A549 (cell line): ENCODE data around the gene COQ7. TPM values are rescaled to one million over a fixed set of nuclear protein-coding genes. Genes with fewer than 3 reads are reported as not detected.
A peak's percentile ranks its signal among the peaks of the same experiment; 100 is the strongest.

Experiments used
- ATAC-seq, 2 experiments: fragments of 200-7000 bp in 1 of 2; fragments of >200 bp in 1 of 2; cut with Nextera tagmentation in 1 of 2; cut with Tn5 transposase in 1 of 2; 3 replicates each; pipeline versions ENCODE4 v1.8.0 to v1.9.1; 2018 to 2020; ENCODE audit warnings: mild to moderate bottlenecking in 1 of 2, moderate library complexity in 1 of 2
- CTCF ChIA-PET: fragments of 300-600 bp; sonication (Branson Sonifier 250); formaldehyde crosslinking; extraction: SDS; loops from one replicate; lab custom pipeline; 2021; ENCODE audit warnings: antibody characterized with exemption, inconsistent platforms; lab: Yijun Ruan, JAX
- POLR2A ChIA-PET: fragments of 350-600 bp; formaldehyde crosslinking; extraction: SDS; loops from one replicate; lab custom pipeline; 2021; ENCODE audit warnings: antibody characterized with exemption, inconsistent platforms; lab: Yijun Ruan, JAX
- DNase-seq, 2 experiments: peaks; one replicate each; pipeline versions ENCODE4 v3.0.0 to v3.0.0-alpha.2; 2011 to 2016; ENCODE audit warnings: low read depth in 1 of 2, low spot score in 1 of 2
- FAIRE-seq: peaks from 2 replicates; lab custom pipeline; 2011; peaks lifted over from hg19 to GRCh38; lab: Jason Lieb, UNC
- H3K27ac ChIP-seq, 2 experiments: fragments of >200 bp; sonication (Bioruptor Twin); formaldehyde crosslinking; 3 replicates each; pipeline ENCODE4 v1.5.1; 2016 to 2017
- H3K4me1 ChIP-seq: fragments of >200 bp; sonication (Bioruptor Twin); formaldehyde crosslinking; 3 replicates; pipeline ENCODE4 v1.6.1; 2016
- H3K4me2 ChIP-seq: fragments of >200 bp; sonication (Bioruptor Twin); formaldehyde crosslinking; 3 replicates; pipeline ENCODE4 v1.6.1; 2016
- H3K4me3 ChIP-seq: fragments of >200 bp; sonication (Bioruptor Twin); formaldehyde crosslinking; 3 replicates; pipeline ENCODE4 v1.5.1; 2016
- H3K9me3 ChIP-seq: fragments of >200 bp; sonication (Bioruptor Twin); formaldehyde crosslinking; 3 replicates; pipeline ENCODE4 v1.6.1; 2016
- BHLHE40 ChIP-seq: IDR thresholded peaks from 2 replicates; pipeline ENCODE4 v1.6.1; 2012; ENCODE audit warnings: low read depth, low read length, inconsistent platforms
- CEBPB ChIP-seq, 2 experiments: fragments of >200 bp in 1 of 2; sonication (Bioruptor Twin) in 1 of 2; formaldehyde crosslinking in 1 of 2; IDR thresholded peaks; 2 replicates each; pipeline ENCODE4 v1.6.1; 2012 to 2016
- CHD2 ChIP-seq: fragments of 150-350 bp; IDR thresholded peaks from 2 replicates; pipeline ENCODE4 v1.6.1; 2014; ENCODE audit warnings: low read length; ENCODE audit not compliant: partially characterized antibody
- CHD4 ChIP-seq: fragments of 200-600 bp; sonication (generic); IDR thresholded peaks from 2 replicates; pipeline ENCODE4 v1.6.1; 2016; ENCODE audit warnings: antibody characterized with exemption, mild to moderate bottlenecking, borderline replicate concordance
- EHMT2 ChIP-seq: fragments of 200-600 bp; sonication (generic); IDR thresholded peaks from 2 replicates; pipeline ENCODE4 v1.6.1; 2016; ENCODE audit warnings: antibody characterized with exemption, low read depth, mild to moderate bottlenecking, moderate library complexity
- EP300 ChIP-seq, 2 experiments: fragments of >200 bp; sonication (Bioruptor Twin); formaldehyde crosslinking; IDR thresholded peaks; 2 replicates in 1 of 2; 3 replicates in 1 of 2; pipeline ENCODE4 v1.6.1; 2016 to 2017
- ESRRA ChIP-seq: fragments of 150-350 bp; IDR thresholded peaks from 2 replicates; pipeline ENCODE4 v1.6.1; 2014; ENCODE audit warnings: mild to moderate bottlenecking, low read length, borderline replicate concordance
- FOSB ChIP-seq: fragments of 250-450 bp; sonication (Bioruptor Pico); IDR thresholded peaks from 2 replicates; pipeline ENCODE4 v1.5.0; 2020; ENCODE audit warnings: mild to moderate bottlenecking, moderate library complexity
- FOXS1 ChIP-seq: fragments of 250-450 bp; sonication (Bioruptor Pico); IDR thresholded peaks from 2 replicates; pipeline ENCODE4 v1.5.0; 2020; ENCODE audit warnings: mild to moderate bottlenecking, moderate library complexity
- GATA3 ChIP-seq: IDR thresholded peaks from 2 replicates; pipeline ENCODE4 v1.6.1; 2012; ENCODE audit warnings: borderline replicate concordance
- HOXA7 ChIP-seq: fragments of 250-450 bp; sonication (Bioruptor Pico); IDR thresholded peaks from 2 replicates; pipeline ENCODE4 v1.5.0; 2020; ENCODE audit warnings: mild to moderate bottlenecking, moderate library complexity
- HOXB13 ChIP-seq: fragments of 250-450 bp; sonication (Bioruptor Pico); IDR thresholded peaks from 2 replicates; pipeline ENCODE4 v1.5.0; 2020; ENCODE audit warnings: low read depth, mild to moderate bottlenecking, moderate library complexity
- JUN ChIP-seq, 2 experiments: fragments of >200 bp; sonication (Bioruptor Twin); formaldehyde crosslinking; IDR thresholded peaks; 2 replicates in 1 of 2; 3 replicates in 1 of 2; pipeline ENCODE4 v1.6.1; 2016 to 2017
- KDM5A ChIP-seq: fragments of 200-600 bp; sonication (generic); IDR thresholded peaks from 2 replicates; pipeline ENCODE4 v1.6.1; 2016; ENCODE audit warnings: antibody characterized with exemption, mild to moderate bottlenecking
- MAFK ChIP-seq: fragments of 450-650 bp; IDR thresholded peaks from 2 replicates; pipeline ENCODE4 v1.6.1; 2014; ENCODE audit not compliant: partially characterized antibody
- MAZ ChIP-seq: fragments of 150-350 bp; IDR thresholded peaks from 2 replicates; pipeline ENCODE4 v1.6.1; 2014; ENCODE audit warnings: antibody characterized with exemption, low read depth, low read length, borderline replicate concordance
- NFE2L2 ChIP-seq: fragments of 150-350 bp; conservative IDR thresholded peaks from 2 replicates; pipeline ENCODE4 v1.6.1; 2014; ENCODE audit warnings: low read length
- POLR2AphosphoS2 ChIP-seq: conservative IDR thresholded peaks from 2 replicates; pipeline ENCODE4 v1.6.1; 2012; ENCODE audit warnings: low read length, improper control_type of control experiment, inconsistent platforms
- RNF2 ChIP-seq: fragments of 200-600 bp; sonication (generic); IDR thresholded peaks from 2 replicates; pipeline ENCODE4 v1.6.1; 2016; ENCODE audit warnings: low read depth, mild to moderate bottlenecking, antibody characterized with exemption, moderate library complexity, borderline replicate concordance
- TFCP2L1 ChIP-seq: fragments of 250-450 bp; sonication (Bioruptor Pico); IDR thresholded peaks from 2 replicates; pipeline ENCODE4 v1.5.0; 2021; ENCODE audit warnings: mild to moderate bottlenecking
- ZC3H11A ChIP-seq: fragments of 450-650 bp; IDR thresholded peaks from 2 replicates; pipeline ENCODE4 v1.6.1; 2014; ENCODE audit warnings: antibody characterized with exemption, mild to moderate bottlenecking
- ZNF302 ChIP-seq: fragments of 250-450 bp; sonication (Bioruptor Pico); IDR thresholded peaks from 2 replicates; pipeline ENCODE4 v1.9.0; 2021; ENCODE audit warnings: inconsistent platforms, mild to moderate bottlenecking, moderate library complexity
- ZSCAN20 ChIP-seq: fragments of 250-450 bp; sonication (Bioruptor Pico); IDR thresholded peaks from 2 replicates; pipeline ENCODE4 v1.8.0; 2022; ENCODE audit warnings: mild to moderate bottlenecking, moderate library complexity
- WGBS: methylation state at CpG from one replicate; pipeline ENCODE4 v1.1.6; 2017; ENCODE audit errors: missing lambda C conversion rate; 5-methylcytosine and 5-hydroxymethylcytosine counted together
- polyA plus RNA-seq, 4 experiments: library from polyadenylated mRNA; depleted of rRNA in 3 of 4; stranded (reverse); fragments of >200 nt; fragmentation: RNase III in 1 of 4; extraction: RNeasy Plus Mini Kit Qiagen cat#74134 plus additional on column Dnase treatment in 1 of 4; gene quantifications; 2 replicates in 3 of 4; 3 replicates in 1 of 4; pipeline ENCODE4 v1.2.3, GENCODE V29; 2011 to 2017
- TF ChIP-seq, protein P1 (sequence below): IDR thresholded peaks from 2 replicates; pipeline ENCODE4 v1.6.1; 2012
- TF ChIP-seq, protein P2 (sequence below): fragments of 450-650 bp; IDR thresholded peaks from 2 replicates; pipeline ENCODE4 v1.6.1; 2014; ENCODE audit warnings: antibody characterized with exemption
- TF ChIP-seq, protein P3 (sequence below): fragments of >200 bp; sonication (Bioruptor Twin); formaldehyde crosslinking; IDR thresholded peaks from 2 replicates; pipeline ENCODE4 v1.6.1; 2016

COQ7 gene
- polyA plus RNA-seq, 2 of the 4 experiments (the other 2 are of a cell fraction) = 16.3 to 23.8 TPM

DNA sequence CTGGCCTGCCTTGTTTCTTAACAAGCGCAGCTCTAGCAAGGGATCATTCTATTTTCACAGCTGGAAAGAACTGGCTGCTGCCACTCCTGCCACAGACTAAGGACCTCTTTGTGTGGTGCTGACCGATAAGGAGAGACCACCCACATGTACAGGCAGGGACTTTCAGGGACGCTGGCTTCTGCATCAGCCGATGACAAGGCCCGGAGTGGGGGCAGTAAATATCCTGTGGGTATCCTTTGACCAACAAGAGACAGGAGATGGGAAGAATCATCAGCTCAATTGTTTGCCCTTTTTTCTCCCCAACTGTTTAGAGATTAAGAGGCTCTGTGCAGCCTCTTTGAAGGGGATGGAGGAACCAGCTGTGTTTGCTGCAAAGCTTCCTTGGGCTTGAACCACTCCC lies 37.2 kb downstream of the COQ7 start:
- no peak for FAIRE-seq
- POLR2A ChIA-PET = no interaction called here

DNA sequence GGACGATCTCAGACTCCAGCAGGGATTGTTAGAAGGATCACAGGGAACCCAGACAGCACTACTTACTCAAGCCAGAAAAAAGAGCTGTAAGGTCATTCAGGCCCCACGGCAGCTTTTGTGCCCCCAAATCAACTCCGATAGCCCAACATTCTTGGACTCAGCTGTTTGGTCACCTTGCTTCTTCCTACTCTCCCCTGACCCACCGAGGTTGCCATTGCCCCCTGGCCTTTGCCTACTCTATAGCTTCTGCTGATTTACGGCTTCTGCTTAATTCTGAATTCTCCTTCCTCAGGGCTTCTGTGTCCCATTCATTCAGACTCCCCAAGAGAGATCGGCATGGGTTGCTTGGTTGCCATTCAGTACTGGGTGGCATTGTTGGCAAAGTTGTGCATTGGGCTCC lies 37.7 kb downstream of the COQ7 start:
- no peak for FAIRE-seq
- CTCF ChIA-PET = interaction anchor here (1.2 to 12.5 kb wide), 3 partner anchors 9 to 19 kb away, joined by 4 to 114 read pairs (median 19); partner anchors contain the start of gene ITPRIPL2
- peaks cover 20% of the 10 kb centered on the region for H3K4me1 ChIP-seq
- WGBS = 82% methylated on average over 6 of the region's 6 CpGs
- peak overlapping the region in 1 of 2 experiments; percentile 19; a peak in 1 of 6 replicates for H3K27ac ChIP-seq
- no peak for TF ChIP-seq ZC3H11A
- no peak for TF ChIP-seq ZNF302 (CRISPR knock-in tag)
- TF ChIP-seq POLR2AphosphoS2 = no peak
- no peak for TF ChIP-seq MAFK
- TF ChIP-seq, protein P1, sequence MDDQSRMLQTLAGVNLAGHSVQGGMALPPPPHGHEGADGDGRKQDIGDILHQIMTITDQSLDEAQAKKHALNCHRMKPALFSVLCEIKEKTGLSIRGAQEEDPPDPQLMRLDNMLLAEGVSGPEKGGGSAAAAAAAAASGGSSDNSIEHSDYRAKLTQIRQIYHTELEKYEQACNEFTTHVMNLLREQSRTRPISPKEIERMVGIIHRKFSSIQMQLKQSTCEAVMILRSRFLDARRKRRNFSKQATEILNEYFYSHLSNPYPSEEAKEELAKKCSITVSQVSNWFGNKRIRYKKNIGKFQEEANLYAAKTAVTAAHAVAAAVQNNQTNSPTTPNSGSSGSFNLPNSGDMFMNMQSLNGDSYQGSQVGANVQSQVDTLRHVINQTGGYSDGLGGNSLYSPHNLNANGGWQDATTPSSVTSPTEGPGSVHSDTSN = no peak
- TF ChIP-seq ESRRA = no peak
- TF ChIP-seq CHD2 = no peak
- TF ChIP-seq NFE2L2 = no peak
- TF ChIP-seq BHLHE40 = no peak
- no peak for TF ChIP-seq KDM5A
- TF ChIP-seq, protein P2, sequence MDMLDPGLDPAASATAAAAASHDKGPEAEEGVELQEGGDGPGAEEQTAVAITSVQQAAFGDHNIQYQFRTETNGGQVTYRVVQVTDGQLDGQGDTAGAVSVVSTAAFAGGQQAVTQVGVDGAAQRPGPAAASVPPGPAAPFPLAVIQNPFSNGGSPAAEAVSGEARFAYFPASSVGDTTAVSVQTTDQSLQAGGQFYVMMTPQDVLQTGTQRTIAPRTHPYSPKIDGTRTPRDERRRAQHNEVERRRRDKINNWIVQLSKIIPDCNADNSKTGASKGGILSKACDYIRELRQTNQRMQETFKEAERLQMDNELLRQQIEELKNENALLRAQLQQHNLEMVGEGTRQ = no peak
- TF ChIP-seq EP300 (IDR thresholded peaks at IDR 0.05) = no peak
- no peak for TF ChIP-seq FOSB (CRISPR knock-in tag)
- H3K4me3 ChIP-seq = no peak overlapping the region
- no peak overlapping the region for H3K4me2 ChIP-seq
- POLR2A ChIA-PET = no interaction called here
- no peak for DNase-seq
- H3K9me3 ChIP-seq = no peaks in the 10 kb centered on the region
- no peak for ATAC-seq

More for the DNA sequence above, 37.2 kb downstream of the COQ7 start:
- Histone ChIP-seq H3K4me2 (no peak overlapping the region), H3K9me3 (no peaks in the 10 kb centered on the region), H3K4me1 (peaks cover 20% of the 10 kb centered on the region), H3K27ac (0 out of 6 replicates have a peak overlapping the region, but pooled peaks of 1 of the 2 experiments have one; percentile 19), H3K4me3 (no peak overlapping the region)
- WGBS = 84% methylated on average over 5 of the region's 5 CpGs
- CTCF ChIA-PET = interaction anchor here (0.8 to 12.5 kb wide), 4 partner anchors 10 to 21 kb away, joined by 4 to 114 read pairs (median 12); partner anchors contain the start of gene ITPRIPL2
- no peak for TF ChIP-seq GATA3
- TF ChIP-seq EP300 (IDR thresholded peaks at IDR 0.05) = no peak
- TF ChIP-seq JUN (IDR thresholded peaks at IDR 0.05) = no peak
- TF ChIP-seq HOXA7 (CRISPR knock-in tag) = no peak
- TF ChIP-seq HOXB13 (CRISPR knock-in tag) = no peak
- TF ChIP-seq EHMT2 = no peak
- TF ChIP-seq RNF2 = no peak
- no peak for TF ChIP-seq ZNF302 (CRISPR knock-in tag)
- no peak for TF ChIP-seq ZSCAN20 (CRISPR knock-in tag)
- no peak for TF ChIP-seq MAZ
- no peak for TF ChIP-seq BHLHE40
- TF ChIP-seq CHD4 = no peak
- TF ChIP-seq, protein P3, sequence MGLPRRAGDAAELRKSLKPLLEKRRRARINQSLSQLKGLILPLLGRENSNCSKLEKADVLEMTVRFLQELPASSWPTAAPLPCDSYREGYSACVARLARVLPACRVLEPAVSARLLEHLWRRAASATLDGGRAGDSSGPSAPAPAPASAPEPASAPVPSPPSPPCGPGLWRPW = no peak
- TF ChIP-seq FOXS1 (CRISPR knock-in tag) = no peak
- no peak for TF ChIP-seq CEBPB (IDR thresholded peaks at IDR 0.05)
- no peak for TF ChIP-seq POLR2AphosphoS2
- no peak for TF ChIP-seq TFCP2L1 (CRISPR knock-in tag)
- TF ChIP-seq, protein P1 = no peak
- no peak for ATAC-seq
- no peak for DNase-seq
